Measurements from ENCODE around the gene CLGN. TPM values are rescaled to one million over a fixed set of nuclear protein-coding genes. Genes with fewer than 3 reads are reported as not detected.

CLGN gene
- polyA plus RNA-seq, 1 experiment, result not detected

GRCh38 chr4:140382732-140383131 lies 44.7 kb downstream of the CLGN start:
- ChIA-PET CTCF (interaction anchor here (1.0 kb wide), 1 partner anchor 9 kb away, joined by 3 read pairs; the partner anchor contains the start of gene SCOC), POLR2A (no interaction called here)
- H3K27me3 ChIP-seq (ENCODE audit: control insufficient read depth, insufficient read depth, low read length), result no peaks in the 10 kb centered on the region
- TF ChIP-seq, protein P1, sequence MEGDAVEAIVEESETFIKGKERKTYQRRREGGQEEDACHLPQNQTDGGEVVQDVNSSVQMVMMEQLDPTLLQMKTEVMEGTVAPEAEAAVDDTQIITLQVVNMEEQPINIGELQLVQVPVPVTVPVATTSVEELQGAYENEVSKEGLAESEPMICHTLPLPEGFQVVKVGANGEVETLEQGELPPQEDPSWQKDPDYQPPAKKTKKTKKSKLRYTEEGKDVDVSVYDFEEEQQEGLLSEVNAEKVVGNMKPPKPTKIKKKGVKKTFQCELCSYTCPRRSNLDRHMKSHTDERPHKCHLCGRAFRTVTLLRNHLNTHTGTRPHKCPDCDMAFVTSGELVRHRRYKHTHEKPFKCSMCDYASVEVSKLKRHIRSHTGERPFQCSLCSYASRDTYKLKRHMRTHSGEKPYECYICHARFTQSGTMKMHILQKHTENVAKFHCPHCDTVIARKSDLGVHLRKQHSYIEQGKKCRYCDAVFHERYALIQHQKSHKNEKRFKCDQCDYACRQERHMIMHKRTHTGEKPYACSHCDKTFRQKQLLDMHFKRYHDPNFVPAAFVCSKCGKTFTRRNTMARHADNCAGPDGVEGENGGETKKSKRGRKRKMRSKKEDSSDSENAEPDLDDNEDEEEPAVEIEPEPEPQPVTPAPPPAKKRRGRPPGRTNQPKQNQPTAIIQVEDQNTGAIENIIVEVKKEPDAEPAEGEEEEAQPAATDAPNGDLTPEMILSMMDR (IDR thresholded peaks at IDR 0.05; ENCODE audit: insufficient read depth, low read depth, low read length), result no peak
- no peak for DNase-seq (ENCODE audit: low read depth)
- no peaks in the 10 kb centered on the region; the same call in 1 of the 2 replicates for H3K36me3 ChIP-seq (ENCODE audit: control insufficient read depth, insufficient read depth, low read length)
- H3K4me3 ChIP-seq (ENCODE audit: low read depth, low read length), result no peak overlapping the region

- CTCF ChIA-PET, result interaction anchor here (0.6 to 2.9 kb wide), 5 partner anchors 9 to 150 kb away, joined by 3 to 43 read pairs (median 3); partner anchors contain the start of gene ELMOD2
- Histone ChIP-seq H3K4me3 (ENCODE audit: low read depth, low read length) (peak overlapping the region; percentile 96), H3K27me3 (ENCODE audit: control insufficient read depth, insufficient read depth, low read length) (no peaks in the 10 kb centered on the region), H3K36me3 (ENCODE audit: control insufficient read depth, insufficient read depth, low read length) (no peaks in the 10 kb centered on the region)
- no peak for DNase-seq (ENCODE audit: low read depth)
- POLR2A ChIA-PET, result interaction anchor here (0.8 kb wide), 1 partner anchor 621 kb away, joined by 5 read pairs; no protein-coding TSS in a partner anchor
- TF ChIP-seq, protein P1 (IDR thresholded peaks at IDR 0.05; ENCODE audit: insufficient read depth, low read depth, low read length), result no peak
Observed at GRCh38 chr4:140374130-140374477, 53.3 kb downstream of the CLGN start.

GRCh38 chr4:140373328-140374129 lies 53.9 kb downstream of the CLGN start, which contains the start of gene SCOC:
TSS of gene SCOC (plus strand) at chr4:140373646. CDS start at chr4:140379171, 5,525 bp downstream.
- Histone ChIP-seq H3K4me3 (ENCODE audit: low read depth, low read length) (peak within 1 kb of the TSS; percentile 96), H3K27me3 (ENCODE audit: control insufficient read depth, insufficient read depth, low read length) (no peaks in the 10 kb centered on the region), H3K36me3 (ENCODE audit: control insufficient read depth, insufficient read depth, low read length) (no peaks in the 10 kb centered on the region)
- TF ChIP-seq, protein P1 (IDR thresholded peaks at IDR 0.05; ENCODE audit: insufficient read depth, low read depth, low read length), result no peak
- ChIA-PET CTCF (interaction anchor here (0.6 to 2.9 kb wide), 7 partner anchors 9 to 339 kb away, joined by 3 to 43 read pairs (median 3); partner anchors contain the start of gene ELMOD2), POLR2A (interaction anchor here (0.8 kb wide), 1 partner anchor 622 kb away, joined by 5 read pairs; no protein-coding TSS in a partner anchor)
- peak; percentile 97 for DNase-seq (ENCODE audit: low read depth)

- Histone ChIP-seq H3K4me3 (ENCODE audit: low read depth, low read length) (peak overlapping the region; percentile 51), H3K36me3 (ENCODE audit: control insufficient read depth, insufficient read depth, low read length) (no peaks in the 10 kb centered on the region), H3K27me3 (ENCODE audit: control insufficient read depth, insufficient read depth, low read length) (no peaks in the 10 kb centered on the region)
- POLR2A ChIA-PET, result interaction anchor here (0.7 kb wide), 1 partner anchor 10 kb away, joined by 4 read pairs; no protein-coding TSS in a partner anchor
- CTCF ChIA-PET, result interaction anchor here (1.1 to 2.9 kb wide), 5 partner anchors 10 to 151 kb away, joined by 3 to 43 read pairs (median 3); partner anchors contain the start of gene ELMOD2
- no peak for DNase-seq (ENCODE audit: low read depth)
- TF ChIP-seq, protein P1 (IDR thresholded peaks at IDR 0.05; ENCODE audit: insufficient read depth, low read depth, low read length), result peak; percentile 20; the same call in 1 of the 2 replicates
Observed at GRCh38 chr4:140372751-140373327, 54.6 kb downstream of the CLGN start.

DNA sequence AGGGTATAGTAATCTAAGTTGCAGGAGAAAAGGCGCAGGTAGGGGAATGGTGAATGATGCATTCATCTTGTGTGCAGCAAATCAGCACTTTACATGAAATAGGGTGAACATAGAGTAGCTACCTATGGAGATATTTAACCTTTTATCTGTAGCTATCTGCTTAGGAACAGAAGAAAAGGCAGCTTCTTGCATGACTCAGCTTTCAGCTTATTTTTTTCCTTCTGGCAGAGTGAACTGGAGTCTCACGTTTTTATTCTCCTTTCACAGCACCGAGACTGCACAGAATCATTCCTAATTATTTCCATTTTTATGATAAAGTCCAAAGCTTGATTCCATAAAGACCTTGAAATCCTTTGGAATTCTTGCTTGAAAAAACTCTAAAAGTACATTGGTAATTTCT lies 58.8 kb downstream of the CLGN start:
- CTCF ChIA-PET, result interaction anchor here (2.5 kb wide), 1 partner anchor 9 kb away, joined by 25 read pairs; no protein-coding TSS in a partner anchor
- no peak overlapping the region for H3K4me3 ChIP-seq (ENCODE audit: low read depth, low read length)
- no peaks in the 10 kb centered on the region for H3K36me3 ChIP-seq (ENCODE audit: control insufficient read depth, insufficient read depth, low read length)
- POLR2A ChIA-PET, result no interaction called here
- H3K27me3 ChIP-seq (ENCODE audit: control insufficient read depth, insufficient read depth, low read length), result no peaks in the 10 kb centered on the region
- no peak for DNase-seq (ENCODE audit: low read depth)
- TF ChIP-seq, protein P1 (IDR thresholded peaks at IDR 0.05; ENCODE audit: insufficient read depth, low read depth, low read length), result no peak

Data from BJ (cell line).